Gastroesophageal sphincter (tissue), 4 donors: ENCODE measurements around the gene LACC1. TPM values are rescaled to one million over a fixed set of nuclear protein-coding genes. Genes with fewer than 3 reads are reported as not detected.

Experiments used
- ATAC-seq: fragments of 150-250 bp; one replicate; pipeline ENCODE4 v1.9.1; 2016; ENCODE audit warnings: mild to moderate bottlenecking, moderate library complexity
- H3K27ac ChIP-seq, 4 donors: fragments of 200-600 bp; sonication (generic) in 3 of 4; 1 replicate in 3 of 4; 2 replicates in 1 of 4; pipeline ENCODE4 v1.5.1; 2016 to 2019
- H3K27me3 ChIP-seq: fragments of 200-600 bp; sonication (generic); one replicate; pipeline ENCODE4 v1.5.1; 2019
- H3K36me3 ChIP-seq, 2 donors: fragments of 200-600 bp; sonication (generic); one replicate each; pipeline ENCODE4 v1.5.1; 2019; ENCODE audit warnings: control low read depth in 1 of 2
- H3K4me1 ChIP-seq, 3 donors: fragments of 200-600 bp; sonication (generic); 1 replicate in 2 of 3; 2 replicates in 1 of 3; pipeline ENCODE4 v1.5.1; 2016 to 2019; ENCODE audit warnings: control low read depth in 2 of 3
- H3K4me3 ChIP-seq, 2 donors: fragments of 200-600 bp; sonication (generic); one replicate each; pipeline ENCODE4 v1.5.1; 2019; ENCODE audit warnings: mild to moderate bottlenecking in 1 of 2, moderate library complexity in 1 of 2
- H3K9me3 ChIP-seq, 3 donors: fragments of 200-600 bp; sonication (generic); one replicate each; pipeline ENCODE4 v1.5.1; 2017 to 2019; ENCODE audit warnings: control low read depth in 2 of 3
- EP300 ChIP-seq: sonication (generic); formaldehyde crosslinking; IDR thresholded peaks from one replicate; pipeline ENCODE4 v1.6.1; 2017; ENCODE audit warnings: antibody characterized with exemption, mild to moderate bottlenecking
- POLR2A ChIP-seq, 2 donors: fragments of 450-650 bp; IDR thresholded peaks; one replicate each; pipeline ENCODE4 v1.6.1; 2017; ENCODE audit warnings: antibody characterized with exemption in 2 of 2, mild to moderate bottlenecking in 2 of 2, moderate library complexity in 1 of 2
- POLR2AphosphoS5 ChIP-seq: sonication (generic); formaldehyde crosslinking; IDR thresholded peaks from one replicate; pipeline ENCODE4 v1.6.1; 2017; ENCODE audit warnings: antibody characterized with exemption
- WGBS, 2 donors: methylation state at CpG; one replicate each; pipeline ENCODE4 v1.1.5; 2018; ENCODE audit warnings: low coverage in 1 of 2; 5-methylcytosine and 5-hydroxymethylcytosine counted together
- total RNA-seq, 4 donors: library from RNA; depleted of rRNA; stranded (reverse); fragments of >200 nt; gene quantifications; one replicate each; pipeline ENCODE4 v1.1.0, GENCODE V29; 2016
- TF ChIP-seq, protein P1 (sequence below), 4 experiments: fragments of 200-600 bp in 2 of 4; fragments of 450-650 bp in 2 of 4; sonication (generic) in 1 of 4; IDR thresholded peaks; one replicate each; pipeline ENCODE4 v1.5.1; 2017 to 2019; ENCODE audit warnings: antibody characterized with exemption in 4 of 4, mild to moderate bottlenecking in 2 of 4, moderate library complexity in 2 of 4

LACC1 gene
- total RNA-seq, 4 donors from 2014 or later: 3.8 to 12.3 (median 6.6) TPM

DNA sequence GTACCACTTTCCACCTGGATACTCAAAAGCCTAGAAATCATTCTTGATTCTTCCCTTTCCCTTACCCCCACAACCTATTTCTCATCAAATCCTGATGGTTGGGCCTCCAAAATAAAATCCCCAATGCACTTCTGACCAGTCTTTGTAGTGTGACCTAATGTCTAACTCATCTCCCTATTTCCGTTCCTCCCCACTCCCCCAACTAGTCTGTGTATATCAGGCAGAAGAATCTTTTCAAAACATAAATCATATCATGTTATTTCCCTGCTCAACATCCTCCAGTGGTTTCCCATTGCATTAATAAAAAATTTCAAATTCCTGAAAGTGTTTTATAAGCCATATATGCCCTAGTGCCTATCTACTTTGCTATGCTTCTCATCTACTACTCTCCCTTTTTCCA is 17.8 kb upstream of the LACC1 start:
- Histone ChIP-seq H3K4me1 (no peaks in the 10 kb centered on the region), H3K27ac (no peak overlapping the region), H3K27me3 (no peaks in the 10 kb centered on the region), H3K36me3 (no peaks in the 10 kb centered on the region), H3K4me3 (no peak overlapping the region), H3K9me3 (no peaks in the 10 kb centered on the region)
- TF ChIP-seq POLR2A (IDR thresholded peaks at IDR 0.05) (no peak), POLR2AphosphoS5 (no peak)
- WGBS, 2 donors: 94 to 100% methylated on average over 1 of the region's 1 CpG
- ATAC-seq: no peak

DNA sequence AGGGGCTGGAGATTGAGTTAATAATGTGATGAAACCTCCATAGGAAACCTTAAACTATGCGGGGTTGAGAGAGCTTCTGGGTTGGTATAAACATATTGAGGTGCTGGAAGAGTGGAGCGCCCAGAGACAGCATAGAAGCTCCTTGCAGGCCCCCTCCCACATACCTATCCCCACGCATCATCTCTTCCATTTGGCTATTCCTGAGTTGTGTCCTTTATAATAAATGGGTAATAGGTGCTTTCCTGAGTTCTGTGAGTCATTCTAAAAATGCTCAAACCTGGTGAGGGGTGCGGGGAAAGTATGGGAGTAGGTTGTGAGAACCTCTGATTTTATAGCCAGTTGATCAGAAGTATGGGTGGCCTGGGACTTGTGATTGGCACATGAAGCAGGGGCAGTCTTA is 14.8 kb upstream of the LACC1 start:
- WGBS, 2 donors: 67 to 100% methylated on average over 2 to 3 of the region's 4 CpGs
- Histone ChIP-seq H3K4me1 (no peaks in the 10 kb centered on the region), H3K27ac (no peak overlapping the region), H3K27me3 (no peaks in the 10 kb centered on the region), H3K9me3 (no peaks in the 10 kb centered on the region), H3K4me3 (no peak overlapping the region), H3K36me3 (peaks cover 0 to 12% of the 10 kb centered on the region in 2 donors)
- ATAC-seq: no peak
- TF ChIP-seq, protein P1, sequence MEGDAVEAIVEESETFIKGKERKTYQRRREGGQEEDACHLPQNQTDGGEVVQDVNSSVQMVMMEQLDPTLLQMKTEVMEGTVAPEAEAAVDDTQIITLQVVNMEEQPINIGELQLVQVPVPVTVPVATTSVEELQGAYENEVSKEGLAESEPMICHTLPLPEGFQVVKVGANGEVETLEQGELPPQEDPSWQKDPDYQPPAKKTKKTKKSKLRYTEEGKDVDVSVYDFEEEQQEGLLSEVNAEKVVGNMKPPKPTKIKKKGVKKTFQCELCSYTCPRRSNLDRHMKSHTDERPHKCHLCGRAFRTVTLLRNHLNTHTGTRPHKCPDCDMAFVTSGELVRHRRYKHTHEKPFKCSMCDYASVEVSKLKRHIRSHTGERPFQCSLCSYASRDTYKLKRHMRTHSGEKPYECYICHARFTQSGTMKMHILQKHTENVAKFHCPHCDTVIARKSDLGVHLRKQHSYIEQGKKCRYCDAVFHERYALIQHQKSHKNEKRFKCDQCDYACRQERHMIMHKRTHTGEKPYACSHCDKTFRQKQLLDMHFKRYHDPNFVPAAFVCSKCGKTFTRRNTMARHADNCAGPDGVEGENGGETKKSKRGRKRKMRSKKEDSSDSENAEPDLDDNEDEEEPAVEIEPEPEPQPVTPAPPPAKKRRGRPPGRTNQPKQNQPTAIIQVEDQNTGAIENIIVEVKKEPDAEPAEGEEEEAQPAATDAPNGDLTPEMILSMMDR (IDR thresholded peaks at IDR 0.05): no peak
- no peak for TF ChIP-seq EP300
- no peak for TF ChIP-seq POLR2A (IDR thresholded peaks at IDR 0.05)
- no peak for TF ChIP-seq POLR2AphosphoS5

DNA sequence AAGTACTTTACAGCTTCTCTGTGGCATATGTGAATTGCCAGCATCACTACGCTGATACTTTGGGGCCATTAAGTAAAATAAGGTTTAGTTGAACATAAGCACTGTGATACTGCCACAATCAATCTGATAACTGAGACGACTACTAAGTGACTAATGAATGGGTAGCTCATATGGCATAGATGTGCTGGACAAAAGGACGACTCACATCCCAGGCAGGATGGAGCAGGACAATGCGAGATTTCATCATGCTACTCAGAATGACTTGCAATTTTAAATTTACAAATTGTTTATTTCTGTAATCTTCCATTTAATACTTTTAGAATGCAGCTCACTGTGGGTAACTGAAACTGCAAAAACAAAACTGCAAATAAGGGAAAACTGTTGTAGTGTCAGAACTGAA is 13.8 kb upstream of the LACC1 start:
- no peaks in the 10 kb centered on the region for H3K4me1 ChIP-seq
- H3K27ac ChIP-seq: no peak overlapping the region
- H3K9me3 ChIP-seq: no peaks in the 10 kb centered on the region
- TF ChIP-seq POLR2AphosphoS5: no peak
- no peak for TF ChIP-seq EP300
- TF ChIP-seq, protein P1 (IDR thresholded peaks at IDR 0.05): no peak
- ATAC-seq: no peak
- no peaks in the 10 kb centered on the region for H3K27me3 ChIP-seq
- no peak overlapping the region for H3K4me3 ChIP-seq
- WGBS, 2 donors: 61 to 93% methylated on average over 4 of the region's 4 CpGs
- peaks cover 0 to 14% of the 10 kb centered on the region in 2 donors for H3K36me3 ChIP-seq

DNA sequence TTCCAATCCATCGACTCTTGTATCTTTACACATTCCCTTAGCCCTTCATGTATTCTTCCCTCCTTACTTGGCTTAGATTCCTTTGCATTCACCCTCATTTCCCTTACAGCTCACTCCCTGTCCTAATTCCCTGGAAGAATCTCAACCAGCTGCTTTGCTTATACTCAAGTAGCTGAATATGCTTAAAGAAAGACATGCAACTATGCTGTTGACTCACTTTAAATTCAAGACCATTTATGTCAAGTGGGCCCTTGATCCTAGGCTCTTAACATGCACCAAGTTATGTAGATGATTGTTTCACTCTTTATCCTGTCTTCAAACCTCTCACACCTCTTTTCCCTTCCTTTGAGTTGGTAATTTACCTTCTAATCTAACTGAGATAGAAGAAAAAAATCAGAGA is 7.5 kb upstream of the LACC1 start:
- peaks cover 0 to 24% of the 10 kb centered on the region in 2 donors for H3K36me3 ChIP-seq
- no peak for ATAC-seq
- TF ChIP-seq POLR2A (IDR thresholded peaks at IDR 0.05) (no peak), POLR2AphosphoS5 (no peak), EP300 (no peak)
- TF ChIP-seq, protein P1 (IDR thresholded peaks at IDR 0.05): no peak

DNA sequence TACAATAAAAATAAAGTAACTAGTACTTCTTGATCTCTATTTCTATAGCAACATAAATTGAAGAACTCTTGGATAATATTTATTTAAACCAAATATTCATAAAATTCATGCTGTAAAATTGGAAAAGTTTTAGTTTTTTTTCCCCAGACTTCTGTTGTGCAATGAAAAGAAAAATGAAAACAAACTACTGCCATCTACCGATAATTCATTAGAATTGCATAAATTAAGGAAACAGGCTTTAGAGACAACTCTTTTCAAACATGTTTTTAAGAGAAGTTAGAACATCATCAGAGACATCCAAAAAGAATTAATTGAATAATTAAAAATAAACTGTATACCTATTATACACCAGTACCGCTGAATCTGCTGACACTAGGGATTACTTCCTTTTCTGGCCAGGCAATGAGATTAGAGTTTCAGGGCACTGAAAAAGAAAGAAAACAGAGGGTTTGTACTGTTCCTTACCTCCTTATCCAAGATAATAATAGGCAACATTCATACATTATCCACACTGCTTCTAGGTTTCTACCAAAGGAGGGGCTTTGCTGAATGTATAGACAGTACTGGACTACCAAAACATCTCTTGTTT is 5.1 kb upstream of the LACC1 start:
- H3K27me3 ChIP-seq: no peaks in the 10 kb centered on the region
- no peak overlapping the region for H3K4me3 ChIP-seq
- H3K36me3 ChIP-seq: peaks cover 0 to 15% of the 10 kb centered on the region in 2 donors
- peaks cover 0 to 11% (median 0%) of the 10 kb centered on the region in 3 donors for H3K4me1 ChIP-seq
- TF ChIP-seq, protein P1 (IDR thresholded peaks at IDR 0.05): peak; percentile 54 to 59 (median 56)
- no peak for TF ChIP-seq POLR2A (IDR thresholded peaks at IDR 0.05)
- WGBS, 2 donors: 3 to 4% methylated on average over 2 of the region's 2 CpGs
- ATAC-seq: no peak
- no peak overlapping the region for H3K27ac ChIP-seq
- no peaks in the 10 kb centered on the region for H3K9me3 ChIP-seq

More for the DNA sequence above, 7.5 kb upstream of the LACC1 start:
- Histone ChIP-seq H3K4me3 (no peak overlapping the region), H3K27me3 (no peaks in the 10 kb centered on the region), H3K9me3 (no peaks in the 10 kb centered on the region), H3K4me1 (no peaks in the 10 kb centered on the region), H3K27ac (no peak overlapping the region)
- 87 to 100% methylated on average over 1 of the region's 1 CpG for WGBS, 2 donors
